NCI-H1092 (cell line): ENCODE measurements around the gene TBX21.
A peak's percentile ranks its signal among the peaks of the same experiment; 100 is the strongest.
"Not testable (repeated sequence)": the region's sequence is repeated elsewhere in the genome, so short reads cannot be mapped to it uniquely, and the experiment has no call there.

Experiments used
- DNase-seq: peaks from one replicate; lab custom pipeline; 2025; lab: John Stamatoyannopoulos, UW

The TBX21 gene

DNA sequence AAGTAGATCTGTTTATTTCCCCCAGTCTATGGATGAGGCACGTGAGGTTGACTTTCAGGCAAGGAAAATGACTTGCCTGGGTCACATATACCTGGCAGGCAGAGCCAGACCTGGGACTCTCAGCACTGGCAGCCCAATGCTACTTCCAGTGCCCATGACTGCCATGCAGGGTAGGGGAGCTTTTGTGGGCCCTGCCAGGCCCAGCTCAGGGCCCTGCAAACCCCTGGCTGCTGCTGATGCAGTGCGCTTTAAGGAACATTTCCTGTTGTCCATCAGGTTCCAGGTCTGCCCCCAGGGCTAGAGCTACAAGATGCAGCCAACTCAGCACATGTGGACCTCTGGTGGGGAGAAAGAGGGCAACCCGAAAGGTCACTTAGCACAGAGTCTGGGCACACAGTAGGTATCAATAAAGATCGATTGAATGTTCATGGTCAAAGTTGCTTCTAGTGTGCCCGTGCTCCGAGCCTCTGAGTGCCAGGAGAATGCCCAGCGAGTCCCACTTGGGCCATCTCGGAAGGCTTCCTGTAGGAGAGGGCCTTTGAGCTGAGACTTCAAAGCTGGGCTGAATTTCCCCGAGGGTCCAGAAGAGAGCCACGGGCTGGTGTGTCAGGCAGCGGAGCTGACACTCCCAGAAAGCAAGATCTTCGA lies 513 bp upstream of the TBX21 start:
- no peak for DNase-seq

DNA sequence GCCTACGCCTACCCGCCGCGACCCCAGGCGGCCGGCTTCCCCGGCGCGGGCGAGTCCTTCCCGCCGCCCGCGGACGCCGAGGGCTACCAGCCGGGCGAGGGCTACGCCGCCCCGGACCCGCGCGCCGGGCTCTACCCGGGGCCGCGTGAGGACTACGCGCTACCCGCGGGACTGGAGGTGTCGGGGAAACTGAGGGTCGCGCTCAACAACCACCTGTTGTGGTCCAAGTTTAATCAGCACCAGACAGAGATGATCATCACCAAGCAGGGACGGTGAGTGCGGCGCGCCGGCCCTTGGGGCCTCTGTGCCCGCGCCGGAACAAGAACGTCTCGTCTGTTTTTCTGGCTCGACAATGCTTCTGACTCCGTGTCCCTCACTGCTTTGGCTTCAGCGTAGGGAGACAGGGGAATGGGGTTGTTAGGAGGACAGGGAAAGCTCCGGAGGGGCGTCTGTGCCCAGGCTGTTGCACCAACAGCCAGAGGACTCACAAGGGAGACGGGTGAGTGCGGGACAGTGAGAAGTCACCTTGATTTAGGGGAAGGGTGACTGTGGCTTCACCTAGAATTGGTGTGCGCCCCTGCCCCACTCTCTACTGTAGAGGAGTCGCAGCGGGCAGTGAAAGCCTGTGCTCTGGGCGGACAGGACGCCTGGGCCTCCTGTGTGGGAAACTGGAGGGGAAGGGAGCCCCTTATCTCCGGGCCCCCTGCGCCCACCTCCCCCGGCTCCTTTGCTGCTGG lies 806 bp downstream of the TBX21 start:
- no peak for DNase-seq

DNA sequence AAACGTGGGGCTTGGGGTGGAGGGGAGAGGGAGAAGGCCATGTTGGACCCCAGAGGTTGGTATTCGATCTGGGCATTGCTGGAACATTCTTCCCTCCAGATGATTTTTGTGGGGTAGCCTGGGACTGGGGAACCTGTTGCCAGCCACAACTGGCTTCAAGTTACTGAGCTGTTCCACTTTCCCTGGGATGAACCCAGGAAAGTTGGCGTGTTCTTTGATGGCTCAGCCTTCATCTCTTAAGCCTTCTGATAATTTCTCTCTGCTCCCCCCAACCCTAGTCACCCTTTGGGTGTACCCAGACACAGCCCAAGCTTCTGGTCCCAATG lies 2.1 kb downstream of the TBX21 start:
- DNase-seq = no peak

DNA sequence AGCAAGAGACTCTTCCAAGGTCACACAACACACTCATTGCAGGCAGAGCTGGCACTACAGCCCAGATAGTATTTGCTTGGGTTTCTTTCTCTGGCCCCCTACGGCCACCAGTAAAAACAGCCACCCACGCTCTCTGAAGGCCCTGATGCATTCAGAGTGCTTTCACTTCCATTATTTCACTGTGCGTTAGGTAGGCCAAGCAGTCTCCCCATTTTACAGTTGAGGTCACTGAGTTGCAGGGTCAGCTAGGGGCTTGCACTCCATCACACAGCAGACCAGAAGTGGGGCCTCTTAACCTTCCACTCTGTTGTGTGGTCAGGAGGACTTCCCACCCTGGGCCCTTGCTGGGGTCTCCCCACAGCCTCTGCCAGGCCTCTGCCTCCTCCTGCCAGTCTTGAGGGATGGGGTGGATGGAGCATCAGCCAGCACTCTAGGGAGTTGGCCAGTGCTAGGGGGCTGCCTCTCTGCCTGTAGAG lies 2.5 kb downstream of the TBX21 start:
- DNase-seq = no peak

DNA sequence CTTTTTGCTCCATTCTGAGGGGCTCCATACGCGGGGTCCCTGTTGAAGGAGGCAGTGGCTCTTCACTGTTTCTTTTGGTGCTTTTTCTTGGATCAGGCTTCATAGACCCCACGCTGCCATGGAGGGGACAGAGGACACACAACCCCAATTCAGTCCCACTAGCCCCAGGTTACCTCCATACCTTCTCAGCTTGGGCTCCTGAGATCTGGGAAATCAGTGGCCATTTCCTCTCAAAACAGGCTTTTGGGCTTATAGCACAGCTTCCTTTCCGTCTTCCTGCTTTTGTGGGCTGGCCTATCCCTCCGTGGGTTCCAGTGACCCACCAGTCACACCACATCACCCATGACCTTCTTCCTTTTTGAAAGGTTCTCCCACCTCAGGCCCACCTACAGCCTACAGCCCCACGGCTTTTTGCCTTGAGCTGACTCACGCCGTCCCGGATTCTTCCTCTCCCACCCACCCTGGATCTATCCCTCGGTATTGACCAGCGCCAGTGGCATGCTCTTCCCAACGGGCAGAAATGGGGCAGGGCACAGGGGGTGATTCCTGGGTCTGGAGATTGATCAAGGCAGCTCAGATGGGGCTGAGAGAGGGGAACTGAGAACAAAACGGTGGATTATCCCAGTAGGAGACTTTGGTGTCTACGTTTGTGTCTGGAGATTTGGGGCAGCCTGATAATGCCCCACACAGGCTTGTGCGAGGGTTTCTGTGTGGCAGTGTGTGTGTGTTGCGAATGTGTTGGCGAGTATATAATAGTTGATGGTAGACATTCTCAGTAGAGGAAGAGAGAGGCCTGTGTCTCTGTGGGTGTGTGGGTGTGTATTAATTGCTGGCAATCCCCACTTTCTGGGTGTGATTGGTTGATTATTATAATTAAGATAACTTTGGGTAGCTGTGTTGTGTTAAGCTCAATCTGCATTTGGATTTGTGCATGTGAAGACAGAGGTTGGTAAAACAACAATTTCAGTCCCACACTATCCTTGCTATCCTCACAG lies 3.8 kb downstream of the TBX21 start:
- no peak for DNase-seq

DNA sequence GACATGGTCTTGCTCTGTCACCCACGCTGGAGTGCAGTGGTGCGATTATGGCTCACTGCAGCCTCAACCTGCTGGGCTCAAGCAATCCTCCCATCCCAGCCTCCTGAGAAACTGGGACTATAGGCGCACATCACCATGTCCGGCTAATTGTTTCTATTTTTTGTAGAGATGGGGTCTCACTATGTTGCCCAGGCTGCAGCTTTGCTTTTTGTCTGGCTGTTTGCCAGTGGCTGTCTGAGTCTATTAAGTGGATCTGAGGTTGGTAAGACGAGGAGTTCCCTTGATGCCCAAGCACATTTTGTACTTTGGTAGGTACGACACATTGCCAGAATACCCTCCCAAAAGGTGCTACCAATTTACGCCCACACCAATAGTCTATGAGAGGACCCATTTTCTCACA lies 5.1 kb downstream of the TBX21 start:
- DNase-seq = no peak

DNA sequence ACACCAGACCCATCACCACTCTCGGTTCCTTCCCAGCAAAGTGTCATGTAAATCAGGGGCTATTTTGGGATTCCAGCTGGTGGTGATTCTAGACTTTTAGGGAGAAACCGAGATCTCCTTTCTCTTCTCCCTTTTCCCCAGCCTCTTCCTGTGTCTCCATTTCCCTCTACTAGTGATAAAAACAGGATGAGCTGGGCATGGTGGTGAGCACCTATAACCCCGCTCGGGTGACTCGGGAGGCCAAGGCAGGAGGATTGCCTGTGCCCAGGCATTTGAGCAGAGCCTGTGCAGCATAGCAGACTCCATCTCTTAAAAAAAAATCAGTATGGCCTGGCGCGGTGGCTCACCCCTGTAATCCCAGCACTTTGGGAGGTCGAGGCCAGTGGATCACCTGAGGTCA lies 6.1 kb downstream of the TBX21 start:
- no peak for DNase-seq

DNA sequence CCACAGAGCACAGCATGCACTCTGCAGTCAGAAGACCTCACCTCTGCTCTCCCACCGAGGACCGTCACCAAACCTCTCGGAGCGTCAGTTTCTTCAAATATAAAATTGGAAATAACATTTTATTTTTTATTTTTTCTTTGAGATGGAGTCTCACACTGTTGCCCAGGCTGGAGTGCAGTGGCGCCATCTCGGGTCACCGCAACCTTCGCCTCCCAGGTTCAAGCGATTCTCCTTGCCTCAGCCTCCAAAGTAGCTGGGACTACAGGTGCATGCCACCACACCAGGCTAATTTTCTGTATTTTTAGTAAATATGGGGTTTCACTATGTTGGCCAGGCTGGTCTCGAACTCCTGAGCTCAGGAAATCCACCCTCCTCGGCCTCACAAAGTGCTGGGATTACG lies 6.9 kb downstream of the TBX21 start:
- DNase-seq = not testable (repeated sequence)

DNA sequence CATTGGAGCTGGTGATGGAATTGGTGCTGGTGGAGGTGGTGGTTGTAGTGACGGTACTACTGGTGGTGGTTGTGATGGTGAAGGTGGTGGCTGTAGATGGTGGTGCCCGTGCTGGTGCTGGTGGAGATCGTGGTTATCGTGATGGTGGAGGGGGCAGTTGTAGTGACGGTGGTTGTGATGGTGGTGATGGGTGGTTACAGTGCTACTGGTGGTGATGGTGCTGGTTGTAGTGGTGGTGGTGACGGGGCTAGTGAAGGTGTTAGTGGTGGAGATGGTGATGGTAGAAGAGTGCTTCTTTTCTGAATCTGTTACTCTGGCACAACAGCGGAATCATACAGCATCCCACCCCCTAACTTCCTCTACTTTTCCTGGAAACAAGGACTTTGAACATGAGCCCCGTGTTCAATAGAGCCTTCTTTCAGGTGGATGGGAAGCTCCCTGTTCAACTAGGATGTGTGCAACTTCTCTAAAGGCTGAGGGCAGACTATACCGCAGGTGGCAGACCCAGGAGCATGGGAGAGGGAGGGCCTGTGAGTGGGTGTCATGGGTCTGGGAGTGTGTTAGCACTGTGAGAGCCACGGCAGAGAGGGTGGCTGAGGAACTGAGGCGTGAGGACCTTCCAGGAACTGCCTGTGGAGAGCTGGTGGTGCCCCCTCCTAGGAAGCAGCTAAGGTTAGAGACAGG lies 8.2 kb downstream of the TBX21 start:
- no peak for DNase-seq

DNA sequence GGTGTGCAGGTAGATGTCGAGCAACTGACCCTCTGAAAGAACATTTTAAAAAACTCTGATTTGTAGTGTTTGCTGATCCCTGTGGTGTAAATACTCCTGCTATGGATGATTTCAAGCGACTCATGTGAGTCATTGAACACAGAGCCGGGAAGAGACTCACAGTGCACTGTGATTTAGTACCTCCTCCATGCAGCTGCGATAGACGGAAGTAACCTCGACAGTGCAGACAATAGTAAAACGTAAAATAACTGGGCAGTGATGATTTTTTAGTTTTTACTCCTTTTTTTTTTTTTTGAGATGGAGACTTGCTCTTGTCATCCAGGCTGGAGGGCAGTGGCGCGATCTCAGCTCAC lies 8.7 kb downstream of the TBX21 start:
- DNase-seq = no peak

DNA sequence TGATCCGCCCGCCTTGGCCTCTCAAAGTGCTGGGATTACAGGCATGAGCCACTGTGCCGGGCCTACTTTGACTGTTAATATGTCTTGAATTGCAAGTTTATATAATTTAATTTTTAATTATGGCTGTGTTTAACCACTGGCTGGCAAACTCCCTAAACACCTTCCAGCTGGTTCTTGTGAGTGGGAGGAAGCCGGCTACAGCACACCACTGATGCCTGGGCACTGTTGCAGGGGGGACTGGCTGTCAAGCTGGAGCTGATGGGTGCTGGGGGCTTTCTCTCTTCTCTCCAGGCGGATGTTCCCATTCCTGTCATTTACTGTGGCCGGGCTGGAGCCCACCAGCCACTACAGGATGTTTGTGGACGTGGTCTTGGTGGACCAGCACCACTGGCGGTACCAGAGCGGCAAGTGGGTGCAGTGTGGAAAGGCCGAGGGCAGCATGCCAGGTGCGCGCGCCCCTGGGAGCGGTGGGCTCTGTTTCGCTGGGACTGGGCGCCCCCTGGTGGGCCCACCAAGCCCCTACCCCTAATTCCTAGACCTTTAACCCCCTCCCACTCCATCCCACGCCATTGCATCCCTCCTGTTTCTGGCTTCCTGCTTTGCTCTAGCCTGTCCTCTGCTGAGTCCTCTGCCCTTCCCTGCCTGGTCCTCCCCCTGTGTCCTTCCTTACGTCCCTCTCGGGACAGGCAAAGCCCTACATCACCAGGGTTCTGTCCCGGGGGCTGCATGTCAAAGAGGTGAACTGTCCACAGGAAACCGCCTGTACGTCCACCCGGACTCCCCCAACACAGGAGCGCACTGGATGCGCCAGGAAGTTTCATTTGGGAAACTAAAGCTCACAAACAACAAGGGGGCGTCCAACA lies 9.5 kb downstream of the TBX21 start:
- DNase-seq = peak; percentile 11

DNA sequence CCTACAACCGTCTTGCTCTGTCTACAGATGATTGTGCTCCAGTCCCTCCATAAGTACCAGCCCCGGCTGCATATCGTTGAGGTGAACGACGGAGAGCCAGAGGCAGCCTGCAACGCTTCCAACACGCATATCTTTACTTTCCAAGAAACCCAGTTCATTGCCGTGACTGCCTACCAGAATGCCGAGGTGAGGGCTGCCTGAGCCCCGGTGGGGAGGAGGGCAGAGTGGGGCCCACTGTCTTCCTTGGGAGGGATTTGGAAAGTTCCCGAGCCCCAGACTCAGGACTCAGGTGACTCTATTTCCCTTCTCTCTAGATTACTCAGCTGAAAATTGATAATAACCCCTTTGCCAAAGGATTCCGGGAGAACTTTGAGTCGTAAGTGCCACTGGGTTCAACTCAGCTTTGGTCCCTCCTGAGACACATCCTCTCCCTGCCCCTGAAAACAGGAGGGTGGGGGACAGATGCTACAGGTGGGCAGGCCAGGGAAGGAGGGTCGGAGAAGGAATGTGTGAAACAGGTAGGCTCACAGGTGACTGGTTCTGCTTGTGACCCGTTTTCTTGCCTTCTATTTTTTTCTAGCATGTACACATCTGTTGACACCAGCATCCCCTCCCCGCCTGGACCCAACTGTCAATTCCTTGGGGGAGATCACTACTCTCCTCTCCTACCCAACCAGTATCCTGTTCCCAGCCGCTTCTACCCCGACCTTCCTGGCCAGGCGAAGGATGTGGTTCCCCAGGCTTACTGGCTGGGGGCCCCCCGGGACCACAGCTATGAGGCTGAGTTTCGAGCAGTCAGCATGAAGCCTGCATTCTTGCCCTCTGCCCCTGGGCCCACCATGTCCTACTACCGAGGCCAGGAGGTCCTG lies 11.4 kb downstream of the TBX21 start:
- DNase-seq = no peak

DNA sequence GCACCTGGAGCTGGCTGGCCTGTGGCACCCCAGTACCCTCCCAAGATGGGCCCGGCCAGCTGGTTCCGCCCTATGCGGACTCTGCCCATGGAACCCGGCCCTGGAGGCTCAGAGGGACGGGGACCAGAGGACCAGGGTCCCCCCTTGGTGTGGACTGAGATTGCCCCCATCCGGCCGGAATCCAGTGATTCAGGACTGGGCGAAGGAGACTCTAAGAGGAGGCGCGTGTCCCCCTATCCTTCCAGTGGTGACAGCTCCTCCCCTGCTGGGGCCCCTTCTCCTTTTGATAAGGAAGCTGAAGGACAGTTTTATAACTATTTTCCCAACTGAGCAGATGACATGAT lies 12.0 kb downstream of the TBX21 start:
- no peak for DNase-seq

DNA sequence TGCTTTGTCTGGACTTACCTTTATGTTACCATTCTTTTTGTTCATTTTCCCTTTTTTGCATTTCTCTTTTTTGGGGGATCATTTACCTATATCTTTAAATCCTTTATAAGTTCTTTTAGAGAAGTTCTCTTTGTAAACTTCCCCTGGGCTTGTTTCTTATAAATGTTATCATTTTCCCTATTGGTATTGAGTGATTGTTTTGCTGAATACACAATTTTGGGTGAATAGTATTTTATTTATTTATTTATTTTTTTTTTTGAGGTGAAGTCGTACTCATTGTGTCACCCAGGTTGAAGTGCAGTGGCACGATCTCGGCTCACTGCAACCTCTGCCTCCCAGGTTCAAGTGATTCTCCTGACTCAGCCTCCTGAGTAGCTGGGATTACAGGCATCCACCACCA lies 18.4 kb downstream of the TBX21 start:
- no peak for DNase-seq

DNA sequence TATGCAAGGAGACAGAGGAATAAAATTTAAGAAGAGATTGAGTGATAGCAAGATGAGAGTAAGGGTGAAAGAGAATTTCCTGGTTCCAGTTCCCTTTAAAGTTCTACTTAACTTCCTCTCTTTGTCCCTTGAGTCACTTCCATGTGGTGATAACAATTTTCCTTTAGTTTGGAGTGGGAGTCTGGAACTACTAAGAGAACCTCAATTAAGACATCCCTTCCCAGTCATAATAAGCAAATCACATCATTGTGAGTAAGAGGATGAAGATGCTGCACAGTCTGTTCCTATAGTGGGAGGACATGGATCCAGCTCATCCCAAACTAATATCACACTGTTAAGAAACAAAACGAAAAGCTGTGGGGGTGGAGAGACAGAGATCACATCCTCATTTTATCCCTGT lies 24.4 kb downstream of the TBX21 start:
- no peak for DNase-seq

DNA sequence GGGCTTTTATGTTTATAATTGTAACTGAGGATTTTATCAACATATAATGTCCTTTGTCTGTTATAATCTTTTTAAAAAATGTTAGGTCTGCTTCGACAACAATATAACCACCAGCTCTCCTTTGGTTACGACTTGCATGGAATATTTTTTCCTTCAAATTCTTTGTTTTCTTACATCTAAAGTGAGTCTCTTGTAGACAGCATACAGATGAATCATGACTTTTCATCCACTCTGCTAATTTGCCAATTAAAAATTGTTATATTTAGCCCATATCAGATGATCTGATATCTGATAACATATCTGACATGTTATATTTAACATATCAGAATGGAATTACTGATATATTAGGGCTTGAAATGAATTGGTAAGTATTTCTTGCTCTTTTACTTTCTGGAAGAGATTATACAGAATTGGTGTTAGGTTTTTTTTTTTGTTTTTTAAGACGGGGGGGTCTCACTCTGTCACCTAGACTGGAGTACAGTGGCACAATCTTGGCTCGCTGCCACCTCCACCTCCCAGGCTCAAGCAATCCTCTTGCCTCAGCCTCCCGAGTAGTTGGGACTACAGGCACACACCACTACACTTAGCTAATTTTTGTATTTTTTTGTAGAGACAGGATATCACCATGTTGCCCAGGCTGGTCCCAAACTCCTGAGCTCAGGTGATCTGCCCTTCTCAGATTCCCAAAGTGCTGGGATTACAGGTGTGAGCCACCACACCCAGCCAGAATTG lies 27.5 kb downstream of the TBX21 start:
- DNase-seq = no peak

DNA sequence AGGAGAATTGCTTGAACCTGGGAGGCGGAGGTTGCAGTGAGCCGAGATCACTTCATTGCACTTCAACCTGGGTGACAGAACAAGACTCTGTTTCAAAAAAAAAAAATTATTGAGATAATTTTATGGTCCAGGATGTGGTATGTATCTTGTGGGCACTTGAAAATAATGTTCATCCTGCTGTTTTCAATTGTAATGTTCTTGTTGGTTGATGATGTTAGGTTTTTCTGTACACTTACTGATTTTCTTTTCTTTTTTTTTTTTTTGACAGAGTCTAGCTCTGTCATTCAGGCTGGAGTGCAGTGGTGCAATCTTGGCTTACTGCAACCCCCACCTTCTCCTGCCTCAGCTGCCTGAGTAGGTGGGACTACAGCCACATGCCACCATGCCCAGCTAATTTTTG lies 29.7 kb downstream of the TBX21 start:
- no peak for DNase-seq

DNA sequence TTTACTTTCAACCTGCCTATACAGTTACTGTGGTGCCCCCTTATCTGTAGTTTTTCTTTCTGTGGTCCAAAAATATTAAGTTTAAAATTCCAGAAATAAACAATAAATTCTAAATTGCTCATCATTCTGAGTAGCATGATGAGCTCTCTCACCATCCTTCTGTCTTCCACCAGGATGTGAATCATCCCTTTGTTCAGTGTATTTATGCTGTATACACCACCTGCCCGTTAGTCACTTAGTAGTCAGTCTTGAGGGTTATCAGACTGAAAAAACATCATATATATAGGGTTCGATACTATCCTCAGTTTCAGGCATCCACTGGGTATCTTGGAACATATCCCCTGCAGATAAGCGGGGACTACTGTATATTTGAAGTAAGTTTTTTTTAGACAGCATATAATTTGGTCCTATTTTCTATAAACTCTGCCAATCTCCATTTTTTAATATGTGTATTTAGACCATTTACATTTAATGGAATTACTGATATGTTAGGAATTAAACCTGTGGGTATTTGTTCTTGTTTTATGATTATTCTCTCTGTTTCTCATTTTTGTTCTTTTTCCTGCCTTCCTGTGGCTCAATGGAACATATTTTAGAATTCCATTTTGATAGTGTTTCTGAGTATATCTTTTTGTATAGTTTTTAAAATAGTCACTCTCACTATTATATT lies 31.0 kb downstream of the TBX21 start:
- DNase-seq = no peak

DNA sequence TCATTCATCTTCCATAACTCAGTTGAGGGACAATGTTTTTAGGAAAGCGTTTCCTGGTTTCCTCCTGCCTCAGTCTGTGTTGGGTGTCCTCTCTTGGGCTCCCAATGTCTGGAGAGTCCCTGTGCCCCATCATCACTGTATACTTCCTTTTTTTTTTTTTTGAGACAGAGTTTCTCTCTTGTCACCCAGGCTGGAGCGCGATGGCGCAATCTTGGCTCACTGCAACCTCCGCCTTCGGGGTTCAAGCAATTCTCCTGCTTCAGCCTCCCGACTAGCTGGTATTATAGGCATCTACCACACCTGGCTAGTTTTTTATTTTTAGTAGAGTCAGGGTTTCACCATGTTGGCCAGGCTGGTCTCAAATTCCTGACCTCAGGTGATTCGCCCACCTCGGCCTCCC lies 40.6 kb downstream of the TBX21 start:
- DNase-seq = not testable (repeated sequence)
